Tibial artery (tissue), 4 donors: ENCODE measurements around the gene AHCYL2.

Experiments used
- DNase-seq, 2 donors: peaks; one replicate each; pipeline ENCODE4 v3.0.0-alpha.2; 2019
- H3K27ac ChIP-seq, 2 donors: fragments of 200-600 bp; sonication (generic) in 1 of 2; 1 replicate in 1 of 2; 2 replicates in 1 of 2; pipeline ENCODE4 v1.5.1; 2018 to 2019; ENCODE audit warnings: mild to moderate bottlenecking in 1 of 2
- H3K27me3 ChIP-seq, 2 donors: fragments of 200-600 bp; sonication (generic) in 1 of 2; one replicate each; pipeline versions ENCODE4 v1.5.1 to v1.6.0; 2016 to 2019
- H3K36me3 ChIP-seq, 3 donors: fragments of 200-600 bp; sonication (generic) in 2 of 3; one replicate each; pipeline ENCODE4 v1.5.1; 2016 to 2019; ENCODE audit warnings: mild to moderate bottlenecking in 2 of 3
- H3K4me1 ChIP-seq, 4 donors: fragments of 200-600 bp; sonication (generic) in 2 of 4; 1 replicate in 3 of 4; 2 replicates in 1 of 4; pipeline ENCODE4 v1.5.1; 2016 to 2019
- H3K4me3 ChIP-seq, 2 donors: fragments of 200-600 bp; sonication (generic) in 1 of 2; 1 replicate in 1 of 2; 2 replicates in 1 of 2; pipeline ENCODE4 v1.5.1; 2018 to 2019; ENCODE audit warnings: mild to moderate bottlenecking in 2 of 2
- H3K9me3 ChIP-seq, 3 donors: fragments of 200-600 bp; sonication (generic) in 1 of 3; one replicate each; pipeline ENCODE4 v1.5.1; 2016 to 2019
- intact Hi-C: fragments of 100-400 bp; cut with DNase I; formaldehyde crosslinking; loops from one replicate; pipeline ENCODE4 v1.15.0; 2023; ENCODE audit warnings: low total_unique reads
- TF ChIP-seq, protein P1 (sequence below), 2 experiments: fragments of 200-600 bp in 1 of 2; fragments of 450-650 bp in 1 of 2; IDR thresholded peaks; one replicate each; pipeline ENCODE4 v1.5.1; 2017 to 2019; ENCODE audit warnings: antibody characterized with exemption in 2 of 2, mild to moderate bottlenecking in 1 of 2, moderate library complexity in 1 of 2

AHCYL2 gene

GRCh38 chr7:129187681-129188371 is 37.0 kb upstream of the AHCYL2 start:
- peak overlapping the region; percentile 63 to 73 for H3K4me3 ChIP-seq
- peaks cover 0 to 27% (median 6%) of the 10 kb centered on the region in 4 donors for H3K4me1 ChIP-seq
- intact Hi-C loops: no loop called here
- no peaks in the 10 kb centered on the region for H3K27me3 ChIP-seq
- TF ChIP-seq, protein P1, sequence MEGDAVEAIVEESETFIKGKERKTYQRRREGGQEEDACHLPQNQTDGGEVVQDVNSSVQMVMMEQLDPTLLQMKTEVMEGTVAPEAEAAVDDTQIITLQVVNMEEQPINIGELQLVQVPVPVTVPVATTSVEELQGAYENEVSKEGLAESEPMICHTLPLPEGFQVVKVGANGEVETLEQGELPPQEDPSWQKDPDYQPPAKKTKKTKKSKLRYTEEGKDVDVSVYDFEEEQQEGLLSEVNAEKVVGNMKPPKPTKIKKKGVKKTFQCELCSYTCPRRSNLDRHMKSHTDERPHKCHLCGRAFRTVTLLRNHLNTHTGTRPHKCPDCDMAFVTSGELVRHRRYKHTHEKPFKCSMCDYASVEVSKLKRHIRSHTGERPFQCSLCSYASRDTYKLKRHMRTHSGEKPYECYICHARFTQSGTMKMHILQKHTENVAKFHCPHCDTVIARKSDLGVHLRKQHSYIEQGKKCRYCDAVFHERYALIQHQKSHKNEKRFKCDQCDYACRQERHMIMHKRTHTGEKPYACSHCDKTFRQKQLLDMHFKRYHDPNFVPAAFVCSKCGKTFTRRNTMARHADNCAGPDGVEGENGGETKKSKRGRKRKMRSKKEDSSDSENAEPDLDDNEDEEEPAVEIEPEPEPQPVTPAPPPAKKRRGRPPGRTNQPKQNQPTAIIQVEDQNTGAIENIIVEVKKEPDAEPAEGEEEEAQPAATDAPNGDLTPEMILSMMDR (IDR thresholded peaks at IDR 0.05): no peak
- no peaks in the 10 kb centered on the region for H3K36me3 ChIP-seq
- no peaks in the 10 kb centered on the region for H3K9me3 ChIP-seq
- no peak for DNase-seq
- peak overlapping the region in 1 of 2 donors; percentile 50 for H3K27ac ChIP-seq

- peak within 1 kb of the TSS; percentile 63 to 73 for H3K4me3 ChIP-seq
- no peaks in the 10 kb centered on the region for H3K27me3 ChIP-seq
- intact Hi-C loops: no loop called here
- TF ChIP-seq, protein P1 (IDR thresholded peaks at IDR 0.05): no peak
- H3K27ac ChIP-seq: peak within 1 kb of the TSS; percentile 31 to 50
- DNase-seq: peak in 1 of 2 donors; percentile 42
- H3K9me3 ChIP-seq: no peaks in the 10 kb centered on the region
- H3K4me1 ChIP-seq: peaks cover 0 to 27% (median 6%) of the 10 kb centered on the region in 4 donors
- H3K36me3 ChIP-seq: no peaks in the 10 kb centered on the region
These were observed 36.4 kb upstream of the AHCYL2 start, which contains the start of gene SMO for GRCh38 chr7:129188372-129188891. Gene SMO, plus strand, starts transcription at chr7:129188633. Its CDS starts 519 bp downstream, at chr7:129189152.

DNA sequence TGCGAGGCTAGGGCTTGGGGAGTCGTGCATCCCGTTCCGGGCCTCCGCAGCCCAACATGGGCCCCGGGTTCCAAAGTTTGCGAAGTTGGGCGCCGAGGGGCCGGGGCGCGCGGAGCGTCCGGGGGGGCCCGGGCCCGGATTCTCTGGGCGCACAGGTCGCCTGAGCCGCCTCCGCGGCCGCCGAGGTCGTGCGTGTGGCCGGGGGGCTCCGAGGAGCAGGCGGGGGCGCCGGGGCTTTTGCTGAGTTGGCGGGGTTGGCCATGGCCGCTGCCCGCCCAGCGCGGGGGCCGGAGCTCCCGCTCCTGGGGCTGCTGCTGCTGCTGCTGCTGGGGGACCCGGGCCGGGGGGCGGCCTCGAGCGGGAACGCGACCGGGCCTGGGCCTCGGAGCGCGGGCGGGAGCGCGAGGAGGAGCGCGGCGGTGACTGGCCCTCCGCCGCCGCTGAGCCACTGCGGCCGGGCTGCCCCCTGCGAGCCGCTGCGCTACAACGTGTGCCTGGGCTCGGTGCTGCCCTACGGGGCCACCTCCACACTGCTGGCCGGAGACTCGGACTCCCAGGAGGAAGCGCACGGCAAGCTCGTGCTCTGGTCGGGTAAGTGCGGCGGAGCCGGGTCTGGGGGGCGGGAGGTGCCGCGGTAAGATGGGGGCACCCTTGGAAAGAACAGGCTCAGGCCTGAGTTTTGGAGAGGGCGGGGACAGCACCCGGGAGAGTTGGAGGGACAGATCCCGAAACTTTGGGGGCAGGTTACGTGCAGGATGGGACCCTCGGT is 35.8 kb upstream of the AHCYL2 start:
- intact Hi-C loops: no loop called here
- H3K4me1 ChIP-seq: peaks cover 0 to 27% (median 6%) of the 10 kb centered on the region in 4 donors
- H3K4me3 ChIP-seq: peak overlapping the region; percentile 63 to 73
- no peaks in the 10 kb centered on the region for H3K27me3 ChIP-seq
- H3K36me3 ChIP-seq: no peaks in the 10 kb centered on the region
- no peak for DNase-seq
- peak overlapping the region; percentile 31 to 50 for H3K27ac ChIP-seq
- TF ChIP-seq, protein P1 (IDR thresholded peaks at IDR 0.05): no peak
- no peaks in the 10 kb centered on the region for H3K9me3 ChIP-seq

DNA sequence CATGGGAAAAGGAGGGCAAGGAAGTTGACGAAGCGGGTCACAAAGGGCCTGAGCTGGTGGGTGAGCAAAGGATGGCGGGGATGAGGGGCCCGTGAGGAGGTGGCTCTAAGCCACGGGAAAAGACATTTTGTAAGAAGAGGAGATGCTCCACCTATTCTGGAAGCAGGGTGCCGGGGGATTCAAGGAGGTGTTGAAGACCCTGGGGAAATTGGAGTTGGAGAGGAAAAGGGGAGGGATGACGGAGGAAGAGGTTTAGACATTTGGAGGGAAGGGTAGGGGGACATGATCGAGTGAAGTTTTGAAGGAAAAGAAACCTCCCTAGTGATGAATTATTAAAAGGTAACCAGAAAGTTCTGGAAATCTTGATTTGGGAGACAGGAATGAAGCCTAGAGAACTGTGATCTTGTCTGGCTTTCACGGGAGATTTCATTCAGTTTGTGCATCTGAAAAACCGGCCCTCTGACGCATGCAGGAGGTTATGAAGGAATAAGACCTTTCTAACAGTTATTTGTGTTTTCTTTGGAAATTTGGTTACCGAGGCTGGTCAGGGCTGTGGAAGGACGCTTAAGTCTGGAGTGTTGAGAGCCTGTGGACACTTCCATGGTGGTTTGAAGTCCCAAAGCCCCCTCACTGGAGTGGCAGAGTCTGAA is 35.0 kb upstream of the AHCYL2 start:
- Histone ChIP-seq H3K36me3 (no peaks in the 10 kb centered on the region), H3K27me3 (no peaks in the 10 kb centered on the region), H3K4me3 (peak overlapping the region; percentile 63 to 73), H3K27ac (peak overlapping the region in 1 of 2 donors; percentile 18), H3K4me1 (peaks cover 0 to 27% (median 6%) of the 10 kb centered on the region in 4 donors), H3K9me3 (no peaks in the 10 kb centered on the region)
- intact Hi-C loops: no loop called here
- no peak for DNase-seq
- TF ChIP-seq, protein P1 (IDR thresholded peaks at IDR 0.05): no peak

DNA sequence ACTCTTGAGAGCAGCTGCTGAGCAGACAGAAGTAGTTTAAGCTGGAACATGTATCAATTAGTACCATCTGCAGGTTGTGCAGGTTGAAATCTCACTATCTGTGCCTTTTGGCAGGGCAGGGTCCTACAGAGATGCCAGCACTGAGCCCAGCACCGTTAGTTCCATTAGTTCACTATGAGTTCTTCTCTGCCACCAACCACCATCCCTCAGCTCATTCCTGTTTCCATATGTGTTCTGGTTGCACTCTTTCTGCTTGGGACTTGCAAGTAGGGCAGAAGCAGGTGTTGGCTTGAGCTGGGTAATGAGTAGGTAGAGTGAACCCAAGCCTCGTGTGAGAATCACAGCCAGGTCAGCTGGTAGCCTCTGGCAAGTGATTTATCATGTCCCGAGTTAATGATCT is 33.6 kb upstream of the AHCYL2 start:
- Histone ChIP-seq H3K27me3 (no peaks in the 10 kb centered on the region), H3K4me1 (peaks cover 0 to 27% (median 6%) of the 10 kb centered on the region in 4 donors), H3K4me3 (no peak overlapping the region), H3K27ac (no peak overlapping the region), H3K9me3 (no peaks in the 10 kb centered on the region), H3K36me3 (no peaks in the 10 kb centered on the region)
- DNase-seq: no peak
- TF ChIP-seq, protein P1 (IDR thresholded peaks at IDR 0.05): no peak
- intact Hi-C loops: no loop called here
